ENCODE data around the gene CKMT1A. TPM values are rescaled to one million over a fixed set of nuclear protein-coding genes. Genes with fewer than 3 reads are reported as not detected.
"Not testable (repeated sequence)": the region's sequence is repeated elsewhere in the genome, so short reads cannot be mapped to it uniquely, and the experiment has no call there.

CKMT1A gene
- polyA plus RNA-seq, 1 of the 3 experiments (the other 2 are of a cell fraction) = 1.2 TPM

GRCh38 chr15:43746245-43746902 lies 52.7 kb downstream of the CKMT1A start, which contains the start of gene PDIA3:
TSS of gene PDIA3 (plus strand) at chr15:43746438. CDS start at chr15:43746540, 102 bp downstream.
- 11% methylated on average over 25 of the region's 84 CpGs for WGBS (ENCODE audit: low lambda C conversion rate)
- H3F3A ChIP-seq (replicated peaks; ENCODE audit: insufficient read depth); H3K9me3 ChIP-seq; H3K4me1 ChIP-seq (ENCODE audit: control insufficient read depth in 1 of 2, insufficient read depth in 2 of 2, low read depth in 1 of 2, low read length in 1 of 2); CTCF ChIA-PET; H3K9me2 ChIP-seq; H3K36me3 ChIP-seq (replicated peaks in 1 of 2; ENCODE audit: control insufficient read depth in 1 of 2, insufficient read depth in 2 of 2, low read length in 1 of 2); H3K27me3 ChIP-seq (ENCODE audit: insufficient read depth): not testable (repeated sequence)
- Histone ChIP-seq H3K9ac (peak within 1 kb of the TSS; percentile 96), H3K4me2 (peak within 1 kb of the TSS; percentile 90), H3K27ac (ENCODE audit: low read depth in 2 of 2, low read length in 1 of 2) (peak within 1 kb of the TSS; percentile 79 to 91), H3K79me2 (ENCODE audit: insufficient read depth) (peaks cover 52% of the 10 kb centered on the region), H4K20me1 (ENCODE audit: insufficient read depth) (peaks cover 41% of the 10 kb centered on the region), H3K4me3 (ENCODE audit: low read depth in 2 of 2, low read length in 1 of 2) (peak within 1 kb of the TSS; percentile 65 to 66), H2AFZ (ENCODE audit: low read depth) (peak within 1 kb of the TSS; percentile 89)
- POLR2A ChIA-PET = interaction anchor here (0.5 to 1.3 kb wide), 6 partner anchors 9 to 681 kb away, joined by 3 to 5 read pairs (median 4); partner anchors contain the start of genes CTDSPL2, HYPK and SERINC4
- TF ChIP-seq EP300 (IDR thresholded peaks at IDR 0.05; ENCODE audit: borderline replicate concordance in 1 of 2, low read depth in 1 of 2, low read length in 1 of 2) (0 out of 4 replicates have a peak, but pooled peaks of 1 of the 2 experiments have one; percentile 36), MXI1 (IDR thresholded peaks at IDR 0.05; ENCODE audit: low read depth, low read length) (peak; percentile 59), CHD2 (IDR thresholded peaks at IDR 0.05; ENCODE audit: low read length, partially characterized antibody) (peak; percentile 86), POLR2AphosphoS5 (IDR thresholded peaks at IDR 0.05; ENCODE audit: low read depth, low read length) (peak; percentile 70), TAF1 (IDR thresholded peaks at IDR 0.05; ENCODE audit: borderline replicate concordance, low read depth, low read length) (peak; percentile 82; the same call in 1 of the 2 replicates), MAX (IDR thresholded peaks at IDR 0.05; ENCODE audit: low read depth) (peak; percentile 56; the same call in 1 of the 2 replicates), SIN3A (IDR thresholded peaks at IDR 0.05; ENCODE audit: borderline replicate concordance, low read depth, low read length) (peak; percentile 47; the same call in 1 of the 2 replicates)
- peak; percentile 98 for DNase-seq

- DNase-seq = peak; percentile 11
- peak; percentile 51 for TF ChIP-seq MXI1 (IDR thresholded peaks at IDR 0.05; ENCODE audit: low read depth, low read length)
- H3F3A ChIP-seq (replicated peaks; ENCODE audit: insufficient read depth); CTCF ChIA-PET; H3K27me3 ChIP-seq (ENCODE audit: insufficient read depth); H3K4me1 ChIP-seq (ENCODE audit: control insufficient read depth in 1 of 2, insufficient read depth in 2 of 2, low read depth in 1 of 2, low read length in 1 of 2); H3K9me3 ChIP-seq; H3K9me2 ChIP-seq; H3K36me3 ChIP-seq (replicated peaks in 1 of 2; ENCODE audit: control insufficient read depth in 1 of 2, insufficient read depth in 2 of 2, low read length in 1 of 2): not testable (repeated sequence)
- H3K9ac ChIP-seq = peak overlapping the region; percentile 96
- H2AFZ ChIP-seq (ENCODE audit: low read depth) = 0 out of 2 replicates have a peak overlapping the region, but pooled peaks have one; percentile 72
- POLR2A ChIA-PET = interaction anchor here (1.3 kb wide), 1 partner anchor 9 kb away, joined by 4 read pairs; no protein-coding TSS in a partner anchor
- peak overlapping the region; percentile 90 for H3K4me2 ChIP-seq
- H4K20me1 ChIP-seq (ENCODE audit: insufficient read depth) = peaks cover 47% of the 10 kb centered on the region
- H3K4me3 ChIP-seq (ENCODE audit: low read depth in 2 of 2, low read length in 1 of 2) = peak overlapping the region; percentile 65 to 66
- H3K27ac ChIP-seq (ENCODE audit: low read depth in 2 of 2, low read length in 1 of 2) = peak overlapping the region; percentile 79 to 91
- 12% methylated on average over 11 of the region's 12 CpGs for WGBS (ENCODE audit: low lambda C conversion rate)
- peaks cover 57% of the 10 kb centered on the region for H3K79me2 ChIP-seq (ENCODE audit: insufficient read depth)
Observed at GRCh38 chr15:43746903-43747309, 53.2 kb downstream of the CKMT1A start.

DNA sequence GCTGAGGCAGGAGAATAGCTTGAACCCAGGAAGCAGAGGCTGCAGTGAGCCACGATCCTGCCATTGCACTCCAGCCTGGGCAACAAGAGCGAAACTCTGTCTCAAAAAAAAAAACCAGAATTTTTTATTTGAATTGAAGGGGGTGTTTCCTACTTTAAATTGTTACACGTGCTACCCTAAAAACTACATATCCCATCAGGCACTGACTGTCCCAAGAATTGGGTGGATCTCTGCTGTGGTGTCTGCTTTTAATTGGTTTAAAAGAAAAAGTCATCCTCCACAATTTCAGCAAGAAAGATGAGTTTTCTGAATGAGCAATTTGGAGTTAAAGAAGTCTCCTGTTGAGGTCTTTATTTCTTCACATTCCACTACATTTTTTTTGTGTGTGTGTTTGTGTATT lies 54.7 kb downstream of the CKMT1A start:
- Histone ChIP-seq H3K4me2 (peak overlapping the region; percentile 90), H3K9me3 (no peaks in the 10 kb centered on the region), H3K4me1 (ENCODE audit: control insufficient read depth in 1 of 2, insufficient read depth in 2 of 2, low read depth in 1 of 2, low read length in 1 of 2) (peaks cover 0 to 8% of the 10 kb centered on the region in 2 experiments; a peak in 2 of 4 replicates), H2AFZ (ENCODE audit: low read depth) (no peak overlapping the region), H3K79me2 (ENCODE audit: insufficient read depth) (peaks cover 72% of the 10 kb centered on the region), H4K20me1 (ENCODE audit: insufficient read depth) (peaks cover 61% of the 10 kb centered on the region), H3K36me3 (replicated peaks in 1 of 2; ENCODE audit: control insufficient read depth in 1 of 2, insufficient read depth in 2 of 2, low read length in 1 of 2) (peaks cover 11 to 23% of the 10 kb centered on the region in 2 experiments), H3K4me3 (ENCODE audit: low read depth in 2 of 2, low read length in 1 of 2) (peak overlapping the region; percentile 65 to 66; a peak in 2 of 4 replicates), H3F3A (replicated peaks; ENCODE audit: insufficient read depth) (no peaks in the 10 kb centered on the region), H3K27me3 (ENCODE audit: insufficient read depth) (no peaks in the 10 kb centered on the region), H3K27ac (ENCODE audit: low read depth in 2 of 2, low read length in 1 of 2) (no peak overlapping the region; a peak in 1 of 4 replicates), H3K9ac (no peak overlapping the region), H3K9me2 (no peaks in the 10 kb centered on the region)
- POLR2A ChIA-PET = no interaction called here
- CTCF ChIA-PET = no interaction called here
- 61% methylated on average over 3 of the region's 3 CpGs for WGBS (ENCODE audit: low lambda C conversion rate)
- DNase-seq = no peak
- TF ChIP-seq MXI1 (IDR thresholded peaks at IDR 0.05; ENCODE audit: low read depth, low read length) (no peak), REST (IDR thresholded peaks at IDR 0.05; ENCODE audit: low read depth, low read length) (no peak), GABPA (IDR thresholded peaks at IDR 0.05; ENCODE audit: low read depth) (no peak), USF1 (IDR thresholded peaks at IDR 0.05; ENCODE audit: borderline replicate concordance, low read depth) (no peak), PBX3 (IDR thresholded peaks at IDR 0.05) (no peak), CHD2 (IDR thresholded peaks at IDR 0.05; ENCODE audit: low read length, partially characterized antibody) (no peak), RXRA (IDR thresholded peaks at IDR 0.05; ENCODE audit: borderline replicate concordance, low read depth) (no peak), FOXM1 (IDR thresholded peaks at IDR 0.05; ENCODE audit: low read depth) (no peak)
